Esophagus mucosa (tissue), 1 donor: Measurements from ENCODE around the gene ABCA8. TPM values are rescaled to one million over a fixed set of nuclear protein-coding genes. Genes with fewer than 3 reads are reported as not detected.

Experiments
- ATAC-seq: fragments of 200-7000 bp; cut with Tn5 transposase; one replicate; pipeline ENCODE4 v1.9.1; 2020
- total RNA-seq: library from RNA; stranded (reverse); gene quantifications from one replicate; pipeline ENCODE4 v1.2.4, GENCODE V29; 2023
- donor health status: DM: yes; HTN: yes; CAD: no.

Gene ABCA8
- total RNA-seq, 1 donor from 2014 or later = 0.72 TPM

DNA sequence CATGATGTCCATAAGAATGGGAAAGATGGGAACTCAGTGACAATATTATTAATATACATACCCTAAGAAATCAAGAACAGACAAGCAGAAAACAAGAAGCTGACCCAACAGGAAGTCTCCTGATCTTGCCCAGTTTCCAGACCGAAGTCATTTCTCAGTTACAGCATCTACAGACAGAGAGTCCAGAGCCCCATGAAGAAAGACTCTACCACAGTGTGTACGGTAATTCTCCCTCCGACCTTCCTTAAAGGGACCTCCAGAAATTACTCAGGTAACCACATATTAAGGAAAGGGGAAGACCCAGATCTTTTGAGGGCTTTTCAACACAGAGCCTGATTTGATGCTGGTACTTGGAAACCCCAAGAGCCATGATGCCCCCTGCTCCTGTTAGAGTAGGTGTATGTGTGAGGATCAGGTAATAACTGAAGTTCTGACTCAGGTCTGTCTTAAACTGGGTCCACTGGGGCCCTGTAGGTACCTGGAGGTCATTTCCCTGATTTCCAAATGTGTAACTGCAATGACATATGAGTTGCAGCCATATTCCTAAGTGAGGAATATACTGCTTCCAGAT, 132.4 kb downstream of the ABCA8 start:
- no peak for ATAC-seq

GRCh38 chr17:68821860-68822696, 133.1 kb downstream of the ABCA8 start:
- peak; percentile 97 for ATAC-seq

DNA sequence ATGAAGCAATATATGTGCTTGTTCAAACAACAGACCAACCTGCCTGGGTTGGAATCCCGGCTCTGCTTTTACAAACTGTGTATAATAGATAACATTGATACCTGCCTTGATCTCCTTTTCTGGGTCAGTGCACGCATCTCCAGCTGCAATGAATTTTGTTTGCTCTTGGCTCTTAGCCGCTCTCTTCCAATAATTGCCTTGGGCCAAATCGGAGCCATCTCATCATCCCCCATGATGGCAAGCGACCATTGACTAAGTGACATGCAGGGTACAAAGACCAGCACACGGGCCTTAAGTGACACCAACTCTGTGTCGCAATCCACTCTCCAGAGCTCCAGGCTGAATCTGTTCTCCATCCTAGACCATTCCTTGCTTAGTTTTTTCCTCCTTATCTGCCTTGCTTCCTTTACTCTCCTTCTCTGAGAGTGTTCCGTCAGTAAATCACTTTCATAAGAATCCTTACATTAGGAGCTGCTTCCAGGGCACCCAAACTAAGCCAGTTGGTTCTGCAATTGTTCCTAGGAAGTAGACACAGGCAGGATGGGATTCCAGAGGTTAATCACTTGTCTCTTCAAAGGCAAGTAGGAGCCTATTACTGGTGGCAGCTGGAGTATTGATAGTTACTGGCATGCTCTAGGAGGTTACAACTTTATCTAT, 134.2 kb downstream of the ABCA8 start:
- ATAC-seq = no peak

- no peak for ATAC-seq
Observed at GRCh38 chr17:68820476-68820824, 134.7 kb downstream of the ABCA8 start.

GRCh38 chr17:68819465-68819864, 135.7 kb downstream of the ABCA8 start:
- ATAC-seq = no peak

Other genes with a start within 250 kb of the ABCA8 start
- gene ABCA9, start 105.5 kb upstream of the ABCA8 start, total RNA-seq = 1.3 TPM
- gene ABCA6, start 186.5 kb upstream of the ABCA8 start, total RNA-seq = 2.4 TPM